Measurements from ENCODE around the gene PAX9. TPM values are rescaled to one million over a fixed set of nuclear protein-coding genes. Genes with fewer than 3 reads are reported as not detected.

Gene PAX9
- total and polyA plus RNA-seq, 8 donors: 0.37 to 17.0 TPM; not detected in 6

DNA sequence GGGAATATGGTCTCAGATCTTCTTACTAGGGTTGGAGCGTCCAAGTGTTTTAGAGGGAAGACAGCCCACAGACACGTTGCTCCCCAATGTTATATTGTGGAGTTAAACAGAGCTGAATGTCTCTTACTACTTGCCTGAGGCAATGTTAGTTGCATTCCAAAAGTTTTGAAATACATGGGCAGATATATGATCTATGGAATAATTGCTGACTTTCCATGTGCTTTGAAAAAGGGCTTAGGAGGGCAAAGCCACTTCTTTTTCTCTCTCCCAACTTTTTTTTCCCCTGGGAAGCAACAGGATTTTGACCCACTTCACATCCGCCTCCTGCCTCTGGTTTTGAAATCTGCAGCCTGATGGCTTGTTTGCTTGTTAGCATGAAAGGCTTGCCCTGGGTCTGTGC, 33.7 kb upstream of the PAX9 start:
- TF ChIP-seq POLR2AphosphoS5 (IDR thresholded peaks at IDR 0.05) (no peak), POLR2A (IDR thresholded peaks at IDR 0.05) (no peak), EP300 (IDR thresholded peaks at IDR 0.05) (no peak)
- TF ChIP-seq, protein P1, sequence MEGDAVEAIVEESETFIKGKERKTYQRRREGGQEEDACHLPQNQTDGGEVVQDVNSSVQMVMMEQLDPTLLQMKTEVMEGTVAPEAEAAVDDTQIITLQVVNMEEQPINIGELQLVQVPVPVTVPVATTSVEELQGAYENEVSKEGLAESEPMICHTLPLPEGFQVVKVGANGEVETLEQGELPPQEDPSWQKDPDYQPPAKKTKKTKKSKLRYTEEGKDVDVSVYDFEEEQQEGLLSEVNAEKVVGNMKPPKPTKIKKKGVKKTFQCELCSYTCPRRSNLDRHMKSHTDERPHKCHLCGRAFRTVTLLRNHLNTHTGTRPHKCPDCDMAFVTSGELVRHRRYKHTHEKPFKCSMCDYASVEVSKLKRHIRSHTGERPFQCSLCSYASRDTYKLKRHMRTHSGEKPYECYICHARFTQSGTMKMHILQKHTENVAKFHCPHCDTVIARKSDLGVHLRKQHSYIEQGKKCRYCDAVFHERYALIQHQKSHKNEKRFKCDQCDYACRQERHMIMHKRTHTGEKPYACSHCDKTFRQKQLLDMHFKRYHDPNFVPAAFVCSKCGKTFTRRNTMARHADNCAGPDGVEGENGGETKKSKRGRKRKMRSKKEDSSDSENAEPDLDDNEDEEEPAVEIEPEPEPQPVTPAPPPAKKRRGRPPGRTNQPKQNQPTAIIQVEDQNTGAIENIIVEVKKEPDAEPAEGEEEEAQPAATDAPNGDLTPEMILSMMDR (IDR thresholded peaks at IDR 0.05): no peak
- H3K27ac ChIP-seq: no peak overlapping the region
- no peak overlapping the region for H3K4me3 ChIP-seq
- WGBS, 5 donors: 65 to 82% (median 72%) methylated on average over 3 of the region's 3 CpGs
- H3K9me3 ChIP-seq: no peaks in the 10 kb centered on the region
- no peaks in the 10 kb centered on the region for H3K36me3 ChIP-seq
- H3K27me3 ChIP-seq: peaks cover 0 to 32% (median 0%) of the 10 kb centered on the region in 3 donors
- no peaks in the 10 kb centered on the region for H3K4me1 ChIP-seq
- no peak for DNase-seq
- intact Hi-C loops (cut with DNase I; ENCODE audit: low total_unique reads): no loop called here

DNA sequence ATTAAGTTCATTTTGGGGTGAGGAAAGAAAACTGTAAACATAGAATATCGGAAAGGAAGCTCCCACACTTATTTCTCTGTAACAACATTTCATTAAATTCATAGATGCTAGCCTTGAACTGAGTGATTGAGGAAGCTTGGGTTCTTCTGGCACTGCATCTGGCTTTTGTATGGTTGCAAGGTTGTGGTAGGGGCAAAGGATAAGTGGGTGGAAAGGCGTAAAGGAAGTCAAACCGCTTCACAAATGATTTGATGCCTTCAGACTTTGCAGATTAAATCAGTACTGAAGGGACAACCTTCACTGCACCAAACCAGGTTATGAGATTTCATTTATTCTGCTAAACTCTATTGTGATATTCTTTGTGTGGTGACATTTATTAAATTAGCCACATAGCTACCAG, 28.1 kb upstream of the PAX9 start:
- TF ChIP-seq EP300 (IDR thresholded peaks at IDR 0.05): no peak
- no peak for TF ChIP-seq POLR2A (IDR thresholded peaks at IDR 0.05)
- no peak for TF ChIP-seq POLR2AphosphoS5 (IDR thresholded peaks at IDR 0.05)
- TF ChIP-seq, protein P1 (IDR thresholded peaks at IDR 0.05): no peak
- Histone ChIP-seq H3K4me1 (no peaks in the 10 kb centered on the region), H3K27me3 (peaks cover 0 to 10% (median 0%) of the 10 kb centered on the region in 3 donors), H3K9me3 (no peaks in the 10 kb centered on the region), H3K4me3 (no peak overlapping the region), H3K36me3 (no peaks in the 10 kb centered on the region), H3K27ac (no peak overlapping the region)
- WGBS, 5 donors: 77 to 84% (median 82%) methylated on average over 3 of the region's 3 CpGs
- intact Hi-C loops (cut with DNase I; ENCODE audit: low total_unique reads): no loop called here
- DNase-seq: no peak

DNA sequence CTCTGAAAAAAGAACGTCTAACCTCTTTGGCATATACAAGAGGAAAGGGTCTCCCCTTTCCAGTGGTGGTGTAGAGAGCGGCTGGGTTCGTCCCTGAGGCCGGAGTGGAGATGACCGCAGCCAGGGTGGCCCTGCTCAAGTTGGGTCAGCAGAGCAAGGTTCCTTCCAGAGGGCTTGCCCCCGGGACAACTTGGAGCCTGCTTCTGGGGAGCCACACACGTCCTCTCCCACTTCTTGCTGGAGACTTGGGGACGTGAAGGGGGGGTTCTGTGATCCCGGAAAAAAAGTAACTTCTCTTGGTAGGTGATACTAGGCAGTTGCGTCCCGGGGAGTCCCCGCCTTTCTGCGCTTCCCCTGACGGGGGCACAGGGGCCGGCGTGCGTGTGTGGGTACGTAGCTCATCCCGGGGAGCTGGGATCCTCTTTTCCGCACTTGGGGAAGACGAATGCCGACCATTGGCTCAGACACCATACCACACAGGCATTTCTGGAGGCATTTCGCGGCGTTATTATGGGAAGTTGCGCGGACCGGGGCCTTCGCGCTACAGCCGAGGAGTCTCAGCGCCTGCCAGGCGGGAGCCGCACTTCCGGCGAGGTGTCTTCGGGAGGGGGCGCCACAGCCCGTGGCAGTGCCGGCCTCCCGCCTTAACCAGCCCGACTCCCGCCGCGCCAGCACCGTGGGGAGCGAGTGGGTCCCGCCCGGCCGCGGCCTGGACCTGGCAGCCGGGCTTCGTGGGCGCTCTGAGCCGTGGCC, 14.8 kb upstream of the PAX9 start:
- Histone ChIP-seq H3K4me1 (peaks cover 17 to 25% (median 21%) of the 10 kb centered on the region in 4 donors), H3K36me3 (no peaks in the 10 kb centered on the region), H3K27ac (no peak overlapping the region), H3K4me3 (peak overlapping the region; percentile 31 to 59 (median 42)), H3K27me3 (peaks cover 9 to 96% (median 64%) of the 10 kb centered on the region in 3 donors), H3K9me3 (no peaks in the 10 kb centered on the region)
- DNase-seq: peak in 1 of 2 donors; percentile 53
- intact Hi-C loops (cut with DNase I; ENCODE audit: low total_unique reads): loop anchor here (5.0 kb wide), 1 partner anchor 290 kb away; no protein-coding TSS in a partner anchor
- 5 to 16% (median 7%) methylated on average over 25 to 55 of the region's 55 CpGs for WGBS, 5 donors
- TF ChIP-seq POLR2AphosphoS5 (IDR thresholded peaks at IDR 0.05) (no peak), POLR2A (IDR thresholded peaks at IDR 0.05) (no peak), EP300 (IDR thresholded peaks at IDR 0.05) (no peak)
- TF ChIP-seq, protein P1 (IDR thresholded peaks at IDR 0.05): no peak

DNA sequence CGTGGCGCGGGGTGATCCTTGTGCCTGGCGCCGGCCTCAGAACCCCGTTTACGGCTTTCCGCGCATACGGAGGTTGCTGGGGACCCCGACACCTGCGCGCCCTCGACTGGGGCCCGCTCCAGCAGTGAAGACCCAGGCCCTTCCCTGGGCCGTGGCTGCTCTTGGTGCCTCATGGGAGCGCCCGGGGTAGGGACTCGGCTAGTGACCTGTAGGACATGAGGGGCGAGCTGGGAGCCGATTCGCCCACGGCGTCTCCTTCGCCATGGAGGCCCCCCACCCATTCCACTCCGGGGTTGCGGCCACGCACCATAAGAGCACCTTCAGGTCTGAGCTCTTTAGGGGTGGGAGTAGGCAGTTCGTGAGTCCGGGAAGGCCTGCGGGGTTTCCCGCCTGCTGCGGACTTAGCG, 14.2 kb upstream of the PAX9 start:
- H3K27ac ChIP-seq: no peak overlapping the region
- no peaks in the 10 kb centered on the region for H3K9me3 ChIP-seq
- 0 to 5% (median 3%) methylated on average over 3 to 34 of the region's 34 CpGs for WGBS, 5 donors
- H3K4me1 ChIP-seq: peaks cover 17 to 25% (median 21%) of the 10 kb centered on the region in 4 donors
- H3K27me3 ChIP-seq: peaks cover 9 to 96% (median 67%) of the 10 kb centered on the region in 3 donors
- no peak for TF ChIP-seq POLR2A (IDR thresholded peaks at IDR 0.05)
- no peak for TF ChIP-seq EP300 (IDR thresholded peaks at IDR 0.05)
- TF ChIP-seq, protein P1 (IDR thresholded peaks at IDR 0.05): no peak
- no peak for TF ChIP-seq POLR2AphosphoS5 (IDR thresholded peaks at IDR 0.05)
- intact Hi-C loops (cut with DNase I; ENCODE audit: low total_unique reads): loop anchor here (5.0 kb wide), 1 partner anchor 290 kb away; no protein-coding TSS in a partner anchor
- DNase-seq: no peak
- peak overlapping the region; percentile 31 to 59 (median 42) for H3K4me3 ChIP-seq
- no peaks in the 10 kb centered on the region for H3K36me3 ChIP-seq

All from stomach (tissue), 9 donors.